RKO (cell line): ENCODE results near the gene ZNF691.
A peak's percentile ranks its signal among the peaks of the same experiment; 100 is the strongest.
"Not testable (repeated sequence)": the region's sequence is repeated elsewhere in the genome, so short reads cannot be mapped to it uniquely, and the experiment has no call there.

ENCODE experiments used
- DNase-seq: peaks from one replicate; pipeline ENCODE4 v3.0.0-alpha.2; 2016; ENCODE audit warnings: low spot score

Gene ZNF691

GRCh38 chr1:42846257-42847110 is at the start of gene ZNF691:
Gene ZNF691 (plus strand): TSS chr1:42846613. CDS start chr1:42849659, 3,046 bp downstream.
- DNase-seq: peak; percentile 99

GRCh38 chr1:42797414-42797813 is 49.0 kb upstream of the ZNF691 start:
- no peak for DNase-seq

- no peak for DNase-seq
These were observed 48.4 kb upstream of the ZNF691 start for GRCh38 chr1:42797979-42798378.

GRCh38 chr1:42801832-42802473 is 44.5 kb upstream of the ZNF691 start:
- DNase-seq: no peak

DNA sequence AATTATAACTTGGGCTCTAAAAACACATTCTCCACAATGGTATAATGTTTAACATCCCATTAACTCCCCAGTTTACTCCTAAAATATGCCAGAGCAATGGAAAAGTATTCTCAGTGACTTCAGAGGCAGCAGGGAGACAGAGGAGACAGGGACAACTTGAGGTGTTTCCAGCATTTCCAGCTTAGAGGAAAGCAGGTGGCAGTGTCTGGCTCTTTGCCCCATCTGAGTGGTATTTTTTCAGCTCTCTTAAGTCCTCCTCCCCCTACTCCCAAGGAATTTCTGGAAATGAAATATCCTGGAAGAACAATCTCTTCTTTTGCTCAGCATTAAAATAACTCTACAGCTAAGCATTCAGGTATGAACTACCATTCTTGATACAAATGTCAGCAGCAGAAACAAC is 40.2 kb upstream of the ZNF691 start:
- no peak for DNase-seq

DNA sequence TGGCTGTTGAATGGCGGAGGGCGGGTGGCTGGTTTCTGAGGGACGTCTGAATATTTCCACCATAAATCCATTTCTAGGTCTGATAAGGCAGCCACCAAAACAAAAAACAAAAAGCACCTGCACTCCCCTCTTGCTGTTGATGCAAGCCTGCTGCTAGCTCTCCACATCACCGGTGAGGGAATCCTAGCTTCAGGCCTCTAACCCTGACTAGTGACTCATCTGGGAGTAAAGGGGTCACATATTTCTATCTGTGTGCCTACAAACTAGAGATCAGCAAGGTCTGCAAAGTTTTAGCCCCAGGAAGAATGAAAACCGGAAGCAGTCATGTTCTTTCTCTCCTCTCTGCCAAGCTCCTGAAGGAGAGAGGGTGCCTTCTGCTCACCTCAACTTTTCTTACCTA is 39.8 kb upstream of the ZNF691 start:
- no peak for DNase-seq

DNA sequence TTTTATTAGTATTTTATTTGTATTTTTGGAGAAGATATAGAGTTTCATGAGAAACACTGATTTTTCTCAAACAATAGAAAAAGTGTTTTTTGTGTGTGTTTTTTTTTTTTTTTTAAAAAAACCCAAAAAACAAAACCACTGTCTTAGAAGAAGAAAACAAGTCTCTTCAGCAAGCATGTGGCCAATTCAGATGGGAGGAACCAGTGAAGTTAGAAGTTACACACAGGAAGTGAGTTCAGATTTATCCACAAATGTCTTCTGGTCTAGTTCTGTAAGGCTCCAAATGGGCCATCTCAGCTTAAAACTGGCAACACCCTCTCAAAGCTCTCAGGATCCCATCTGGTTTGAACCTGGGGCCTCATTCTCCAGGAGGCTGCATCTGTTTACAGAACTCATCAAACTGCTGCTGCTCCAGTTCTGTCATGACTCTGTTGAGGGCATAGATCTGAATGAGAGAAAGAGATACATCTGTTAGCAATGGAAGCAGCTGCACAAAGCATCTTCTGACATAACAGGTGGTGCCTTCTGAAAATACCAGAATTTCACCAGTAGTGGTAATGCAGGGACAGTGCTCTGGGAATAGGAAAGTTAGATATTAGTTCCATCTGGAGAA is 39.3 kb upstream of the ZNF691 start:
- DNase-seq: no peak

DNA sequence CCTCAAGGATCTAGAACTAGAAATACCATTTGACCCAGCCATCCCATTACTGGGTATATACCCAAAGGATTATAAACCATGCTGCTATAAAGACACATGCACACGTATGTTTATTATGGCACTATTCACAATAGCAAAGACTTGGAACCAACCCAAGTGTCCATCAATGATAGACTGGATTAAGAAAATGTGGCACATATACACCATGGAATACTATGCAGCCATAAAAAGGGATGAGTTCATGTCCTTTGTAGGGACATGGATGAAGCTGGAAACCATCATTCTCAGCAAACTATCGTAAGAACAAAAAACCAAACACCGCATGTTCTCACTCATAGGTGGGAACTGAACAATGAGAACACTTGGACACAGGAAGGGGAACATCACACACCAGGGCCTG is 31.6 kb upstream of the ZNF691 start:
- not testable (repeated sequence) for DNase-seq

GRCh38 chr1:42815941-42816584 is 30.4 kb upstream of the ZNF691 start:
- peak; percentile 7 for DNase-seq

DNA sequence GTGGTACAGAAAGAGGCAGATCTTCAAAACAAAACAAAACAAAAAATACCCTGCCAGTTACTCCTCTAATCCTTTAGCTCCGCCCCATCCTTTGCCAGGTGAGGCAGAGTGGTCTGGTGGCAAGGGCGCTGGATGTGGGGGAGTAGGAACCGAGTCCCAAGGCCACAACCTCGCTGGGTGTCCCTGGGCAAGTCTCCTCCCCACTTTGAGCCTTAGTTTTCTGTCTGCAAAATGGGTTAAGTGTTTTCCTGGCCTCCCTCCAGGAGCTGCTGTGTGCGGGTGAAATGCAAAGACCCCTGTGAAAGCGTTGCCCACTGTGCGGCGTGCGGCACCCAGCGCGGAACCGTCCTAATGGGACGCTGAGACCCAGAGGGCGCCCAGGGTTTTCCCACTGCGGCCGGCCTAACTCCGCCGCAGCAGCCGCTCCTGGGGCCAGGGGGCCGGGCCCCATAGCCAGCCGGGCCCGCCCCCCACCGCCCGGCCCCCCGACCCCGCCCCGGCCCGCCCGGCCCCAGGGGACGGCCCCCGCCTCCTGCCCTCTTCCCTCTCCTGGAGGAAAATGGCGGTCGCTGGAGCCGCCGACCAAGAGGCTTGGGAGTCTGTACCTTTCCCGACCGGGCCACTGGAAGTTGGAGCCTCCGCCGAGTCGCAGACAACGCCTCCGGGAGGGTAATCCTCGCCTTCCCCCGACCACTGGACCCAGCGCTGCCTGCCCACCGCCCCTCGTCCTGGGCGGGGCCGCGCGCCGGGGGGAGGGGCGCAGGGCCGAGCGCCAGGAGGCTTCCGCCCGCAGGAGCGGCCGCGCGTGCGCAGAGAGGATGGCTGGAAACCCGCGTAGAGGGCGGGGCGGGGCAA is 29.6 kb upstream of the ZNF691 start, which contains the start of the genes ERMAP and SVBP:
Gene ERMAP (plus strand): TSS at position 538 of the 855 bp plus-strand sequence. CDS start 13,327 bp downstream, outside the sequence.
Gene SVBP (minus strand): TSS at position 813 of the 855 bp plus-strand sequence. CDS start 853 bp downstream, outside the sequence.
- DNase-seq: peak; percentile 86

- DNase-seq: no peak
These were observed 29.0 kb upstream of the ZNF691 start for GRCh38 chr1:42817440-42817767.

GRCh38 chr1:42817976-42818375 is 28.4 kb upstream of the ZNF691 start:
- no peak for DNase-seq

DNA sequence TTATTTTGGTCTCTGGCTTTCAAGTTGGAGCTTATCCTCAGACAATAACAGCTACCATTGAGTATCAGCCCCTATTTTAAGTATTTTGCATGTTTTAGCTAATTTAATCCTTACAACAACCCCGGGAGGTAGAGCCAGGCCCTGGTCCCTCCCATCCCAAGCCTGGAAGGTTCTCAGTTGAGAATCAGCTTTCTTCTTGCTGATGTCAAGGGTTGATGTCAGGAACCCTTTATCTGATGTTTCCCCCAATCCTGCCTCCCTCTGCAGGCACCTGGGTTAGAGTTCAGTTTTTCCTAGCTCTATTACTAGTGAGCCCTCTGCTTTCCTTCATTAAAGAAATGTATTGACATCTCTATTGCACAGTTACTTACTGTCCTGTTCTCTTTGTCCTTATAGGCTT is 25.6 kb upstream of the ZNF691 start:
- DNase-seq: no peak

DNA sequence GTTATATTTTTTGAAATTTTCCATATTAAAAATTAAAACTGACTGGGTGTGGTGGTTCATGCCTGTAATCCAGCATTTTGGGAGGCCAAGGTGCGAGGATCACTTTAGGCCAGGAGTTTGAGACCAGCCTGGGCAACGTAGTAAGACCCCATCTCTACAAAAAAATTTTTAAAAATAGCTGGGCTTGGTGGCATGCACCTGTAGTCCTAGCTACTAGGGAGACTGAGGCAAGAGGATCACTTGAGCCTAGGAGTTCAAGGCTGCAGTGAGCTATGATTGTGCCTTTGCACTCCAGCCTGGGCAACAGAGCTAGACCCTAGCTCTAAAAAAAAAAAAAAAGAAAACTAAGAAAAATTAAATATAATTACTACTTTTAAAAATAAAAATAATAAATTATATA is 24.7 kb upstream of the ZNF691 start:
- DNase-seq: no peak

- DNase-seq: no peak
These were observed 23.5 kb upstream of the ZNF691 start for GRCh38 chr1:42822800-42823392.

DNA sequence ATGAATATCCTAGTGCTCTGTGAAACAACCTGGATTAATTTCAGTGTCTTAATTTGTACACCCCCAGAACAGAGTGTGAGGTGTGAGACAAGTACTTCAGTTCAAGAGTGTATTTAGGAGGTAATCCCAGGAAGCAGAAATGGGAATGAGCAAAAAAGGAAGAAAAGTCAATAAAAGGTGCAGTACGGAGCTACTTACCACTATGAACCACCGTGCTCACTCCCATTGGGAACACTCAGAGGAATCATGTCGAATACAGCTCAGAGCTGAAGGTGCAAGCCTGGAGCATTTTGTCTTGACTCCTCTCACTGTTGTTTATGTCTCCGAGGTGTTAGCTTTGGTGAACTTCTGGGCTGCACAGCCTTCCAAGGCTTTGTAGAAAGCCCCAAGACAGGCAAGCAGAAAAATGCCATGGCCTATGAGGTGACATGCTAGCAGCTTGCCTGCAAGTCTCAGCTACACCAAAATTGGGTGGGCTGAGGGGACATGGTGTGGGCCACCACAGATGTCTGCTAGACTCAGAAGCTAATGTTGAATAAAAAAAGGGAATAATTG is 21.9 kb upstream of the ZNF691 start:
- DNase-seq: no peak

GRCh38 chr1:42825036-42825851 is 21.2 kb upstream of the ZNF691 start:
- DNase-seq: no peak

DNA sequence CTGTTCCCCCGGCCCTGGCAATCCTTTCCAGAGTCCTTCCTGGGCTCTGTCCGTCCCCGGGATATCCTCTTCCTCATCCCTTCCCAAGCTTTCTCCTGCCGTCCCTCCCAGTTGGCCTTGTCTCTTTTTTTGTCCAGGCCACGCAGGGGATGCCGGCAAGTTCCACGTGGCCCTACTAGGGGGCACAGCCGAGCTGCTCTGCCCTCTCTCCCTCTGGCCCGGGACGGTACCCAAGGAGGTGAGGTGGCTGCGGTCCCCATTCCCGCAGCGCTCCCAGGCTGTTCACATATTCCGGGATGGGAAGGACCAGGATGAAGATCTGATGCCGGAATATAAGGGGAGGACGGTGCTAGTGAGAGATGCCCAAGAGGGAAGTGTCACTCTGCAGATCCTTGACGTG is 15.8 kb upstream of the ZNF691 start:
- DNase-seq: no peak

DNA sequence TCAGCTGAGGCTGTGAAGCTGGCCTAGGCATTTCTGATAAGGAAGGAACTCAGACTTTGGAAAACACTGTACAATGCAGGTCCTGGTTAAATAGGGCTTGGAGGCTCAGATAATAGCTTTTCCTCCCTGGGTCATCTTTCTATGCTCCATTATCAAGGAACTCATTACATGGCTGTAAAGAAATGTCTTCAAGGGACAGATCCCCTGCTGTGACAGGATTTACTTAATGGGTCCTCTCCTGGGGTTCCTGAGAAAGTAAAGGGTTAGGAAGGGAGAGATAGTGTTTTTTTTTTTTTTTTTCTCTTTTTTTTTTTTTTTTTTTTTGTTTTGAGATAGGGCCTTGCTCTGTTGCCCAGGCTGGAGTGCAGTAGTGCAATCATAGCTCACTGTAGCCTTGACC is 15.1 kb upstream of the ZNF691 start:
- DNase-seq: no peak
